ENCODE measurements around the gene RPGRIP1. TPM values are rescaled to one million over a fixed set of nuclear protein-coding genes. Genes with fewer than 3 reads are reported as not detected.

Gene RPGRIP1
- polyA plus RNA-seq, 1 donor from 2014 or later: not detected

Other genes with a start within 250 kb of the RPGRIP1 start
- not detected in 2 replicates for gene TPPP2, start 249.9 kb upstream of the RPGRIP1 start, polyA plus RNA-seq
- not detected in 2 replicates for gene RNASE13, start 245.3 kb upstream of the RPGRIP1 start, polyA plus RNA-seq
- gene RNASE7, start 237.7 kb upstream of the RPGRIP1 start, polyA plus RNA-seq: not detected in 2 replicates
- not detected in 2 replicates for gene RNASE8, start 222.3 kb upstream of the RPGRIP1 start, polyA plus RNA-seq
- 28.9 and 32.4 TPM in 2 replicates for gene ARHGEF40, start 209.8 kb upstream of the RPGRIP1 start, polyA plus RNA-seq
- gene ZNF219, start 181.4 kb upstream of the RPGRIP1 start, polyA plus RNA-seq: 40.6 and 51.2 TPM in 2 replicates
- gene TMEM253, start 179.0 kb upstream of the RPGRIP1 start, polyA plus RNA-seq: 0.26 TPM in 1 of 2 replicates, not detected in the other
- gene OR5AU1, start 124.0 kb upstream of the RPGRIP1 start, polyA plus RNA-seq: not detected in 2 replicates
- gene HNRNPC, start 10.6 kb upstream of the RPGRIP1 start, polyA plus RNA-seq: 1,176 and 1,189 TPM in 2 replicates
- 83.4 and 96.2 TPM in 2 replicates for gene SUPT16H, start 103.9 kb downstream of the RPGRIP1 start, polyA plus RNA-seq
- 44.1 and 52.3 TPM in 2 replicates for gene CHD8, start 176.0 kb downstream of the RPGRIP1 start, polyA plus RNA-seq
- 47.6 and 47.9 TPM in 2 replicates for gene RAB2B, start 196.9 kb downstream of the RPGRIP1 start, polyA plus RNA-seq
- gene TOX4, start 197.1 kb downstream of the RPGRIP1 start, polyA plus RNA-seq: 56.8 and 57.4 TPM in 2 replicates
- gene METTL3, start 231.3 kb downstream of the RPGRIP1 start, polyA plus RNA-seq: 234 and 262 TPM in 2 replicates
- gene SALL2, start 246.3 kb downstream of the RPGRIP1 start, polyA plus RNA-seq: 18.6 and 23.6 TPM in 2 replicates

All from neural cell (in vitro differentiated cells).